Measurements from ENCODE around the gene SDF4.
"Not testable (repeated sequence)": the region's sequence is repeated elsewhere in the genome, so short reads cannot be mapped to it uniquely, and the experiment has no call there.

The SDF4 gene

DNA sequence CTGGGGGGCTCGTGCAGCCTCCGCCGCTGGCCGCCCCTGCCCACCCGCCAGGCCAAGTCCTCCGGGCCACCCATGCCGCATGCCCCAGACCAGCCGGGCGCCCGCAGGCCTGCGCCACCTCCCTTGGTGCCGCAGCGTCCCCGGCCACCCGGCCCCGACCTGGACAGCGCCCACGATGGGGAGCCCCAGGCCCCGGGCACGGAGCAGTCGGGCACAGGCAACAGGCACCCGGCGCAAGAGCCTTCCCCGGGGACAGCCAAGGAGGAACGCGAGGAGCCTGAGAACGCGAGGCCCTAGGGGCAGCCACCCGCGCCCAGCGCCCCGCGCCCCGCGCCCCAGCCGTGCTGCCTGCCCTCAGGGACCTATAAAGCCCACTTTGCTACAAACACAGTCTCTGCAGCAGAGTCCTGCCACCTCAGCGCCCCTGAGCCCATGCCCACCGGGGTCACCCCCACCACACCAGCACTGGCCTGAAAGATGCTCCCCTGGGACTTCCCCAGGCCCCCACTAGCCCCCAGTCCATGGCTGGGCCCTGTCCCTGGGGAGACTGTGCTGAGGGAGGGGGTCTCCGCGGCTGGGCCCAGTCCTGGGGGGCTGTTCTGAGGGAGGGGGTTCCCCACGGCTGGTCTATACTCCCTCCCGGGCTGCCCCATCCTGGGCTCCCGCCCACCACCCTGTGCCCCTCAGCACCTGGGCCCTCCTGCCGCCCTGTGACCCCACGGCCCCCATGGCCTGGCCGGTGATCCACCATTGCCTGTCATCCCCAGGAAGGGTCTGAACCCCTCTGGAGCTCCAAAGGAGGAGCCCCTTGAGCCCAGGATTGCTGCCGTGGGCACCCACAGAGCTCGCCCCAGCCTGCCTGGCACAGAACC is 34.0 kb downstream of the SDF4 start:
- DNase-seq (ENCODE audit: low read depth) = no peak

DNA sequence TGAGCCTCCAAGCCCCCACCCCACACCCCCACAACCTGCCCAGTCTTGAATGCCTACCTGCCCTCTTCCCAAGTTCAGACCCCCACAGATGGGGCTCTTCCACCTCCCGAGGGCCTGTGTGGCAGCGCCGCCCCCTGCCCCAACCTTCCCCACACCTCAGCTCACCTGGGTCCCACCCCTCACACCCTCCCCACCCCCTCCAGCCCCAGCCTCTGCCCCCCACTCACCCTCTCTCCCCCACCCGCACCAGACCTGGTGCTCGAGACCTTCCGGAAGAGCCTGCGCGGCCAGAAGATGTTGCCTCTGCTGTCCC is 34.7 kb downstream of the SDF4 start:
- DNase-seq (ENCODE audit: low read depth) = no peak

DNA sequence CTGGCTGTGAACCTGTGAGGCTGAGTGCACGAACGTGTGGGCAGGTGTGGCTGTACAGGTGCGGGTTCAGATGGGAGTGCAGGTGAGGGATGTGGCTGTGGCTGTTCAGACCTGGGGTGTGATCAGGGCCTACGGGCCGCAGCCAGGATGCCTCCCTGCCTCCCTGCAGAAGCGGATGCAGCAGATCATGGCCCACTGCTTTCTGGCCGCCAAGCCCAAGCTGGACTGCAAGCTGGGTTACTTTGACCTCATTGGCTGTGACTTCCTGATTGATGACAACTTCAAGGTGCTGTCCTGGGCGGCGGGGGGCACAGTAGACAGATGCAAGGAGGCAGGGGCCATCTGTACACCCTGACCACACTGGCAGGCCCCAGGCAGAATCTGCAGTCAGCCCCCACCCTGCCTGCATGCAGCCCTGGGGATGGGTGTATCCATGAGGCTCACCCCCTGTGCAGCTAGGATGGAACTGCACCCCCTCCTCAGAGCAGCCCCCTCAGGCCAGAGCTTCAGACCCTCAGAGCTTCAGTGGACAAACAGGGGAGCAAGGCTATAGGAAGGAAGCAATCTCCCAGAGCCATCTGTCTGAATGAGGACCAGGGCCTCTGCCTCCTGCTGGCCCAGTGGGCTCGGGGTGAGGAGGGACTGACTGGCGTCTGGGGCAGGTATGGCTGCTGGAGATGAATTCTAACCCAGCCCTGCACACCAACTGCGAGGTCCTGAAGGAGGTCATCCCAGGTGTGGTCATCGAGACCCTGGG is 35.2 kb downstream of the SDF4 start:
- no peak for DNase-seq (ENCODE audit: low read depth)

DNA sequence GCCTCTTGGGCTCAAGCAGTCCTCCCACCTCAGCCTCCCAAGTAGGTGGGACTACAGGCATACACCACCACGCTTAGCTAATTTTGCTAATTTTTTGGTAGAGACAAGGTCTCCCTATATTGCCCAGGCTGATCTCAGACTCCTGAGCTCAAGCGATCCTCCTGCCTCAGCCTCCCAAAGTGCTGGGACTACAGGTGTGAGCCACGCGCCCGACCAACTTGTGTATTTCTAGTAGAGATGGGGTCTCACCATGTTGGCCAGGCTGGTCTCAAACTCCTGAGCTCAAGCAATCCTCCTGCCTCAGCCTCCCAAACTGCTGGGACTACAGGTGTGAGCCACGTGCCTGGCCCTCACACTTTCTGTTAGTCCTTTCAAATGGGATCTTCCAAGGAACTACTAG is 36.1 kb downstream of the SDF4 start:
- DNase-seq (ENCODE audit: low read depth) = not testable (repeated sequence)

DNA sequence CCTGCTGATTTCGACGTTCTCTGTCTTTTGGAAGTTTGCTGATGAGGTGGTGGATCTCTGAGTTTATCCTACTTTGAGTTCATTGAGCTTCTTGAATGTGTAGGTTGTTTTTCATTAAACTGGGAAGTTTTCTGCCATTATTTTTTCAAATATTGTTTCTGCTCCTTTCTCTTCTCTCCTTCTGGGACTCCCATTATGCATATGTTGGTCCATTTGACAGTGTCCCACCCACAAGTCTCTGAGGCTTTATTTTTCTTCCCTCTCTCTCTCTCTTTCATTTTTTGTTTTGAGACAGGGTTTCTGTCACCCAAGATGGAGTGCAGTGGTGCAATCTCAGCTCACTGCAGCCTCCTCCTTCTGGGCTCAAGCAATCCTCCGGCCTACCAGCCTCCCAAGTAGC is 37.1 kb downstream of the SDF4 start:
- no peak for DNase-seq (ENCODE audit: low read depth)

DNA sequence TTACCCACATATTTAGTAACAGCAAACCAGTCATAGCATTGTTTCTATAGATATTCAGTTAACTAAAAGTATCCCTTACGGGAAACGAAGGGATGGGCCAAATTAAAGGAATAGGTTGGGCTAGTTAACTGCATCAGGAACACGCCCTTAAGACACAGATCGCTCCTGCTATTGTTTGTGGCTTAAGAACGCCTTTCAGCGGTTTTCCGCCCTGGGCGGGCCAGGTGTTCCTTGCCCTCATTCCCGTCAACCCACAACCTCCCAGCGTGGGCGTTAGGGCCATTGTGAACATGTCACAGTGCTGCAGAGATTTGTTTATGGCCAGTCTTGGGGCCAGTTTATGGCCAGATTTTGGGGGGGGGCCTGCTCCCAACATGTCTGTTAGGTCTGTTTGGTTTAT is 40.1 kb downstream of the SDF4 start:
- DNase-seq (ENCODE audit: low read depth) = no peak

DNA sequence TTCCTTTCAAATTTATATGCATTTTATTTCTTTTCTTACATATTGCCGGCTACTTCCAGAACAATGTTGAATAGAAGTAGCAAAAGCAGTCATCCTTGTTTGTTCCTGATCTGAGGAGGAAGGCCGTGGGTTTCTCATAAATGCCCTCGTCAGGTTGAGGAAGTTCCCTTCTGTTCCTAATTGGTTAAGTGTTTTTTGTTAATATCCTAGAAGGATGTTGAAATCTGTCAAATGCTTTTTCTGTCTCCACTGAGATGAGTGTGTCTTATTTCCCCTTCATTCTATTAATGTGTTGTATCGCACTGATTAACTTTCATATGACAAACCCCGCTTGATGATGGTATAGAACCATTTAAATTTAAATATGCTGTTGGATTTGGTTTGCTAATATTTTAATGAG is 42.7 kb downstream of the SDF4 start:
- no peak for DNase-seq (ENCODE audit: low read depth)

DNA sequence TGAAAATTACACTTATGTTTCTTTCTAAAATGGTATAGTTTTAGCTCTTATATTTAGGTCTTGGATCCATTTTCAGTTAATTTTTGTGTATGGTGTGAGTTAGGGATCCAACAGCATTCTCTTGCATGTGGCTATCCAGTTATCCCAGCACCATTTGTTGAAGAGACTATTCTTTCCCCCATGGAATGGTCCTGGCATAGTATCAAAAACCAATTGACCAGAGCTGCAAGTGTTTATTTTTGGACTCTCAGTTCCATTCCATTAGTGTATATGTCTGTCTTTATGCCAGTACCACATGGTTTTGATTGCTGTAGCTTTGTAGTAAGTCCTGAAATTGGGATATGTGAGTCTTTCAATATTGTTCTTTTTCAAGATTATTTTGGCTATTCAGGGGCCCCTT is 43.9 kb downstream of the SDF4 start:
- peak; percentile 77 for DNase-seq (ENCODE audit: low read depth)

DNA sequence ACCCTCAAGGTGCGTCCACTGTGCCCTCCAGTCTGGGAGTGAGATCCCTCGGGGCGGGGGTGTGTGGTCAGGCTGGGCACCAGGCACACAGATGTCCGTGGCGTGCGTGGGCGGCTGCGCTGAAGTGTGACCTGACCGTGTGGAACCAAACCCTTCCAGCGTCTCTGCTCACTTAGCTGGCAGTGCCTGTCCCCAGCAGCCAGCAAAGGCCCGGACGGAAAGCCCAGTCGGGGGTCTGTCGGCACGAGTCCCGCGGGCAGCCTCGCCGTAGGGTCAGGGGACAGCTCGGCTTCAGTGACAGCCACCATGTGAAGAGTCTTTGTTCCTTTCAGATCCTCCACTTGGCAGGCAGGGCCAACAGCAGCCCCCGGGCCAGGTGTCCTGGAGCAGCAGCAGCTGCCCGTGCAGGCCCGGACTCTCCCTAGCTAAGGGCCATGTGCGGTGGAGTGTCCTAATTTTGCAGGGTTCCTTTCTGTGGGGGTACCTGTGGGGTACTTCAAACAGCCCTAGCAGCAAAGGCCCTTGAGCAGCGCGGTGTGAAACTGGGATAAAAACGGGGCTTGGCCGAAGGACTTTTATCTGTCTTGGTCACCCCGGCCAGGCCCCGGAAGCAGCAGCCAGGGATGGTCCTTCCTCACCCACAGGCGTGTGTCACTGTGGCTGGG is 46.6 kb downstream of the SDF4 start:
- no peak for DNase-seq (ENCODE audit: low read depth)

DNA sequence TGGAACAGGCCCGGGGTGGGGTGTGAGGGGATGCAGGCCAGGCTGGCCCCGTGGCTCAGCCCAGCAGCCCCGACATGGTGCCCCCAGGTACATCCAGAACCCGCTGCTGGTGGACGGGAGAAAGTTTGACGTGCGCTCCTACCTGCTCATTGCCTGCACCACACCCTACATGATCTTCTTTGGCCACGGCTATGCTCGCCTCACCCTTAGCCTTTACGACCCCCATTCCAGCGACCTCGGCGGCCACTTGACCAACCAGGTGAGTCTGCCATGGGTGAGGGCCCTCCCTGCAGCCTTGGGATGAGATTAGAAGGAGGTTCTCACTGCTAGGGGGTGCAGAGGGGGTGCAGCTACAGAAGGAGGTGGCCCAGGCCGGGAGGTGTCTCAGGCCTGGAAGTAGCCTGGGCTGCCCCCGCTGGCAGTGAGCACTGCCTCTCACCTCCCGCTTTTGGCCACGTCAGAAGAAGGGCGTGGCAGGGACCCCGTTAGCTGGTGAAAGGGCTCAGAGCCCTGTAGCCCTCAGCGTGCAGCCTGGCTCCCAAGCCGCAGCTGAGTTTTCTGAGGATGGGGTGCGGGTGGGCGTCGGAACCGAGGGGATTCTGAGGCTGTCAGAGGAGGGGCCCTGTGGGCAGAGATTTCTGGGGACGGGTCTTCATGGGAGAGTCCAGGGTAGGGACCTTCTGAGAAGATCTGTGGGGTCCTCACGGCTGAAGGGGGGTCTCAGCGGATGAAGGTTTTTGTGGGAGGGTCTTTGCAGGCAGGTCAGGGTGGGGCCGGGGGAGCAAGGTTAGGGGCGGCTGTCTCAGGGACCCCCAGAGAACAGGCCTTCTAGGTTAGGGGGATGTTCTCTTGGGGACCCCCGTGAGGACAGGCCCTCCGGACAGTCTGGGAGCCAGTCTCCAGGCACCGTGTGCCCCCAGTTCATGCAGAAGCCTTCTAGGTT is 47.7 kb downstream of the SDF4 start:
- no peak for DNase-seq (ENCODE audit: low read depth)

DNA sequence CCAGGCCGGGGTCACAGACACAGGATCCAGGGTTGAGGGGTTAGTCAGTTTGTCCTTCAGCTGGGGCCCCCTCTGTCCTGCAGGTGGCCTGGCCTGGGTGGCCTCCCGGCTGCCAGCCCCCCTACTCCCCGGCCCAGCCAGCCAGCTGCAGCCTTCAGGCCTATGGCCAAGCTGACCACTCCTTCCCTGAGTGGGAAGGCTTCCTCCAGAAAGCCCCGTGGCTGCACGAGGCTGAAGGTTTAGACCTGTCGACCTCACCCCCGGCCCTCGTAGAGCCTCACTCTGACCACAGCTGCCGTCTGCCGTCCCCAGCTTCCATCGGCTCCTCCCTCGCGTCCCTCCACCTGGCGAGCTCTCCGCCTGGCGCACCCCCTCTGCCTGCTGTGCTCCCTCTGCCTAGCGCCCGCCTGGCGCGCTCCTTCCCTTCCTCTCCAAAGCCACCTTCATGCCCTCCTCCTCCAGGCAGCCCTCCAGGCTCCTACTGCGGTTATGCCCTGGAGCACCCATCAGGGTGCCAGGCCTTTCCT is 48.5 kb downstream of the SDF4 start:
- DNase-seq (ENCODE audit: low read depth) = no peak

DNA sequence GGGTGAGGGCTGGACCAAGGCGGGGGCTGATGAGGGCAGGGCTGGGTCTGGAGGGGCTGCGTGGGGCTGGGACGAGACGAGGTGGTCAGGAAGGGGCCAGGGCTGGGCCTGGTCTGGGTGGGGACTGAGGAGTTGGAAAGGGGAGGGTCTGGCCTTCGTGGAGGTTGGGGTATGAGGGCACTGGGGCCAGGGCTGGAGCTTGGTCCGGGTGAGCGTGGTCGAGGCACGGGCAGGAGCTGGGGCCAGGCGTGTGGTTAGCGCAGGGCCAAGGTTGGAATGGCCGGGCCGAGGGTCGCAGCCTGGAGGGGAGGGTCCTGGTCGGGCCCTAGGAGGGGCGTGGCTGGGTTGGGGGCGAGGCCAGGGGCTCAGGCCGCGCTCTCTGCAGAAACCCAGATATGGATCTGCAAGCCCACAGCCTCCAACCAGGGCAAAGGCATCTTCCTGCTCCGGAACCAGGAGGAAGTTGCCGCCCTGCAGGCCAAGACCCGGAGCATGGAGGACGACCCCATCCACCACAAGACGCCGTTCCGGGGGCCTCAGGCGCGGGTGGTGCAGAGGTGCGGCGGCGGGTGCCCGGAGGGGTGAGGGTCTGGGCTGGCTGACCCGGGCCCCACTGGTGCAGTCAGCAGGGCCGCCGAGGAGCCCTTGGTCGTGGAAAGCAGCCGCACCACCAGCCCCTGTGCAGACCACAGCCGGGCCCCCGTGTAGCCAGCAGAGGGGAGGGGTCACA is 49.1 kb downstream of the SDF4 start:
- DNase-seq (ENCODE audit: low read depth) = no peak

DNA sequence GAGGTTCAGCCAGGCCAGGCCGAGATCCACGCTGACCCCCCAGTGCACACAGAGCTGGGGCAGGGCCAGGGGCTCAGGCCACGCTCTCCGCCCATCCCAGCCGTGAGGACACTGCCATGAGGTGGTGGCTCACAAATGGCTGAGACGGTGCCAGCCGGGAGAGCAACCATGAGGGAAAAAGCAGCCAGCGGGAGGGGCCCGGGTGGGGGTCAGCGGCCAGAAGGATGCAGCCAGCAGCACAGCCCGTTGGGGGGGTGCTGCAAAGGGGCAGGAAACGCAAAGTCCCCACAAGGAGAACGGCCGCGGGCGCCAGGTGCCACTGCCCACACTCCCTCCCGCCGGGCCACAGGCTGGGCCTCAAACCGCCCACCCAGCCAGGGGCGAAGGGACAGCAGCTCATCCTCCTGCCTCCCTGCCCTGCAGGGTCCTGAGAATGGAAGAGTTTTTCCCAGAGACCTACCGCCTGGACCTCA is 49.8 kb downstream of the SDF4 start:
- no peak for DNase-seq (ENCODE audit: low read depth)

DNA sequence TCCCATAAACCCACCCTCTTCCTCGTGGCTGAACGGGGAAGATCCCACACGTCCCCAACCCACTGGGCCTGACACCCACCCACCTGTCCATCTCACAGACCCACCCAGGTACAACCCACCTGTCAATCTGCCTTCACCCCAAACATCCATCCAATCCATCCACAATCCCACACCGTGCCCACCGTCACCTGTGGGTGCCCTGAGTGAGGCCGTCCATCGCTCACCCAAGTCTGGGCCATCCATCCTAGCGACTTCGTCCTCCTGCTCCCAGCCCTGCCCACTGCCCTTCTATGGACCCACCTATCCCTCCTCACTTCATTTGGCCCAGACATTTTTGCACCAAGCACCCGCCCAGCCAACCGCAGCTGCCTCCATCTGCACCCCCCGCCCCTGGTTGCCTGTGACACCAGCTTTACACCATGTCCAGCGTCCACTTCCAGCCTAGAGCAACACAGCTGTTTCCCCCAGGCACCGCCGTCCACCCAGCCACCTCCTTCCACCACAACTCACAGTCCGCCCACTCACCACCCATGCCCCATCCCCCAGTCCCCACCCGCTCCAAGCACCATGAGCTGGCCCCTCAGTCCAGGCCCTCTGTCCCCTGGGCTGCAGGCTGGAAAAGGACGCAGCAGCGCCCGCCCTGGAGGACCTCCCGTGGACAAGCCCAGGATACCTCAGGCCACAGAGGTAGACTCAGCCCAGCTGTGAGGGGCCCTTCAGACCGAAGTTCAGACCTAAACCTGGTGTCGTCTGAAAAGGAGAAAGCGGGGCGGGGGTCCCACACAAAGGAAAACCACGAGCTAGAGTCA is 50.5 kb downstream of the SDF4 start:
- DNase-seq (ENCODE audit: low read depth) = no peak

DNA sequence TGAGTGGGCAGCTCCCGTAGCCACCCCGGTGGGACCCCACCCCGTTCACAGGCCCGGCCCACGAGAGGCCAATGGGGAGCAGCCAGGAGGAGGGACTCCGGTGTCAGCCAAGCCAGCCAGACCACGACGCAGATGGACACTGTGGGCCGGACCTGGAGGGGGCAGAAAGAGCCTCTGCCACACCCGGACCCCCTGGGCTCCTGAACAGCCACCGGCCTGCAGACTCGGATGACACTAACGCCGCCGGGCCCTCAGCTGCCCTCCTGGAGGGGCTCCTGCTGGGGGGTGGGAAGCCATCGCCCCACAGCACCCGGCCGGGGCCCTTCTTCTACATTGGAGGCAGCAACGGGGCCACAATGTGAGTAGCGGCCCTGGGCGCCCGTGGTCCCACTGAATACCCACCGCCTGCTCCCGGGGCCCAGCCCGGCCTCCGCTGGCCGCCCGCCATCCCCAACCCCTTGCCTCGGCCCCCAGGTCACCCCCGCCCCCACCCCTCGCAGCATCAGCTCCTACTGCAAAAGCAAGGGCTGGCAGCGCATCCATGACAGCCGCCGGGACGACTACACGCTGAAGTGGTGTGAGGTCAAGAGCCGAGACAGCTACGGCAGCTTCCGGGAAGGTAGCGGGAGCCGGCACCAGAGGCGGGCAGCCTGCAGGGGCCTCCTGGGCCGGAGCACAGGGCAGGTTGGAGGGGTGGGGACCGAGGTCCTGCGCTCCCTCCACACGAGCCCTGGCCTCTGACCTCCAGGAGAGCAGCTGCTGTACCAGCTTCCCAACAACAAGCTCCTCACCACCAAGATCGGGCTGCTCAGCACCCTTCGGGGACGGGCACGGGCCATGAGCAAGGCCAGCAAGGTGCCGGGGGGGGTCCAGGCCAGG is 51.6 kb downstream of the SDF4 start:
- no peak for DNase-seq (ENCODE audit: low read depth)

DNA sequence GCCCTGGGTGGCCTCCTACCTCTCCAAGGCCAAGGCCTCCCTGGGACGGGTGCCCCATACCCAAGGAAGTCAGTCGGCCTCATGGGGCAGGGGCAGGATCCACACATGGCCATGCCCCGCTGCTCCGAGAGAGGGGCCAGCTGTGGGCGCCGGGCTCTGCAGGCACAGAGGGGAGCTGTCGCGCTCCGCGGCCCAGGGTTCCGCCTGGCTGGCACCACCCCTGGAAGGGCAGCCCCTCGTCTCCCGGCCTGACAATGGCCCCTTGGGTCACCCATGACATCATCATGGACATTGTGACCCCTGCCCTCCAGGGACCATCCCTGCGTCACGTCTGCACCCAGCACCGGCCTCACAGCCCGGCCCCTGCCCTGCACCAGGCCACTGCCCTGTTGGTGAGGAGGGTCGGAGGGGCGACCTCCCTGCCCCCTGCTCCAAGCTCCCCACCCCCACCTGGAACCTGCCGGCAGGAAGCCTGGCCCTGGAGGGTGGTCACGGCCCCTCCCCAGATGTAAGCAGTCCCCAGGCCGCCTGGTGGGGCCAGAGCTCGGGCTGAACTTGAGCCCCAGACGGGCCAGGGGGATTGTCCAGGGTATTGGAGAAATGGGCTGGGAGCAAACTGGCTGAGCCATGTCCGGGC is 52.3 kb downstream of the SDF4 start:
- DNase-seq (ENCODE audit: low read depth) = no peak

DNA sequence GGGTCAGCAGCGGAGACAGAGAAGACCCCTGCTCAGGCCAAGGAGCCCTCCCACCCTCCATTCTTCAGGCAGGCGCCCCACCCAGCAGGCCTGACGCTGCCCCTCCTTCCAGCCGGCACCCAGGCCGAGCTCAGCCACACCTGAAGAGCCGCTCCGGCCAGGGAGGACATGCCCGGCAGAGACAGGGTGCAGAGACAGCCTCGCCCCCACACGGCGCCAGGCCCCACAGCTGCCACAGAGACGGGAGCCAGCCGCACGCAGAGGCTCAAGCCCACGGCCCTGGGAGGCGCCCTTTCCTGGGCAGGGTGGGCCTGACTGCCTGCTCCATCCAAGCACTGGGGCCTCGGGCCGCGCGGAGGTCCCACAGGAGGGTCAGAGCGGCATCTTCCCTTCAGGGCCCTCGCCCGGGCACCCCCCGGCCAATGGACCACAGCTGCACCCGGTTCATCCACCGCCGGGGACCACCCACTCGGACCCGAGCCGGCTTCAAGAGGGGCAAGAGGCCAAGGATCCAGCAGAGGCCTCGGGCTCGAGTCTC is 52.9 kb downstream of the SDF4 start:
- DNase-seq (ENCODE audit: low read depth) = no peak

Data from EH (cell line).